Measurements from ENCODE around the gene ZNF398. TPM values are rescaled to one million over a fixed set of nuclear protein-coding genes. Genes with fewer than 3 reads are reported as not detected.
A peak's percentile ranks its signal among the peaks of the same experiment; 100 is the strongest.

The ZNF398 gene
- total and polyA plus RNA-seq, 9 of the 15 experiments (the other 6 are each of a cell fraction or from before 2014, with no cell fraction given): 4.0 to 18.6 (median 10.4) TPM

GRCh38 chr7:149104749-149105148, 42.5 kb upstream of the ZNF398 start:
- no TSS peak for BruUV-seq (replicated peaks)
- POLR2A ChIA-PET: interaction anchor here (0.6 to 1.8 kb wide), 3 partner anchors 21 to 536 kb away, joined by 3 to 7 read pairs (median 6); partner anchors contain the start of gene ZNF425

More at GRCh38 chr7:149104749-149105148, 42.5 kb upstream of the ZNF398 start:
- no peak overlapping the region for H3K27ac ChIP-seq (ENCODE audit: extremely low read depth, low read depth, low read length)
- no peaks in the 10 kb centered on the region for H3K9me1 ChIP-seq (ENCODE audit: control insufficient read depth, insufficient read depth, low read length)
- H2AFZ ChIP-seq (ENCODE audit: low read depth, low read length): no peak overlapping the region
- H3K79me2 ChIP-seq (ENCODE audit: control insufficient read depth, insufficient read depth, low read length): no peaks in the 10 kb centered on the region
- in situ Hi-C loops (cut with MboI): no loop called here
- no peak overlapping the region for H3K4me3 ChIP-seq
- no peak for DNase-seq (ENCODE audit: extremely low read depth in 1 of 4, low spot score in 3 of 4)
- H3K9me3 ChIP-seq (replicated peaks; ENCODE audit: control insufficient read depth, insufficient read depth, low read depth, low read length): no peaks in the 10 kb centered on the region
- peak; percentile 11; the same call in 2 of the 3 replicates for ATAC-seq
- CTCF ChIA-PET (ENCODE audit: low intra/inter-chr PET ratio): no interaction called here
- no peaks in the 10 kb centered on the region for H3K36me3 ChIP-seq (ENCODE audit: control insufficient read depth, insufficient read depth, low read length)
- H3K4me2 ChIP-seq (ENCODE audit: insufficient read depth, low read length): no peak overlapping the region
- TF ChIP-seq PURB (CRISPR knock-in tag; IDR thresholded peaks at IDR 0.05; ENCODE audit: low read depth): no peak
- TF ChIP-seq RB1 (IDR thresholded peaks at IDR 0.05; ENCODE audit: low read depth): no peak
- no peak for TF ChIP-seq ZNF239 (CRISPR knock-in tag; IDR thresholded peaks at IDR 0.05)
- no peak for TF ChIP-seq ZHX1 (conservative IDR thresholded peaks at IDR 0.05; ENCODE audit: low read length)
- no peak for TF ChIP-seq PKNOX1 (IDR thresholded peaks at IDR 0.05)
- no peak for TF ChIP-seq ZNF583 (CRISPR knock-in tag; IDR thresholded peaks at IDR 0.05)
- TF ChIP-seq ZNF764 (CRISPR knock-in tag; IDR thresholded peaks at IDR 0.05; ENCODE audit: low read depth): no peak
- TF ChIP-seq CHAMP1 (IDR thresholded peaks at IDR 0.05): no peak
- peaks cover 25 to 30% of the 10 kb centered on the region in 2 experiments for H3K27me3 ChIP-seq (ENCODE audit: control insufficient read depth in 2 of 2, insufficient read depth in 2 of 2, low read length in 2 of 2)
- intact Hi-C loops (cut with micrococcal nuclease): no loop called here
- H3K4me1 ChIP-seq (replicated peaks in 1 of 2; ENCODE audit: control insufficient read depth in 2 of 2, insufficient read depth in 2 of 2, low read length in 2 of 2): peaks cover 0 to 10% of the 10 kb centered on the region in 2 experiments; a peak in 2 of 5 replicates
- no peak for FAIRE-seq
- no peak overlapping the region; a peak in 1 of 4 replicates for H3K9ac ChIP-seq (ENCODE audit: insufficient read depth in 1 of 2, low read depth in 2 of 2, low read length in 2 of 2)
- no peaks in the 10 kb centered on the region for H4K20me1 ChIP-seq (replicated peaks; ENCODE audit: control insufficient read depth, insufficient read depth, low read length)
- 63% methylated on average over 25 of the region's 25 CpGs for WGBS (ENCODE audit: insufficient coverage, low coverage, missing lambda C conversion rate)

All from K562 (cell line).